OCI-LY3 (cell line): Measurements from ENCODE around the gene ZMYM4.

Experiments
- CTCF ChIP-seq: fragments of 200-600, 300-600 bp; sonication (generic); IDR thresholded peaks from 2 replicates; pipeline ENCODE4 v1.5.1; 2014; ENCODE audit warnings: antibody characterized with exemption, low read length, low read depth
- EZH2phosphoT487 ChIP-seq: fragments of 200-600 bp; shearing (Covaris generic); IDR thresholded peaks from 2 replicates; pipeline ENCODE4 v1.6.1; 2018; ENCODE audit warnings: antibody characterized with exemption, mixed run types, low read depth

DNA sequence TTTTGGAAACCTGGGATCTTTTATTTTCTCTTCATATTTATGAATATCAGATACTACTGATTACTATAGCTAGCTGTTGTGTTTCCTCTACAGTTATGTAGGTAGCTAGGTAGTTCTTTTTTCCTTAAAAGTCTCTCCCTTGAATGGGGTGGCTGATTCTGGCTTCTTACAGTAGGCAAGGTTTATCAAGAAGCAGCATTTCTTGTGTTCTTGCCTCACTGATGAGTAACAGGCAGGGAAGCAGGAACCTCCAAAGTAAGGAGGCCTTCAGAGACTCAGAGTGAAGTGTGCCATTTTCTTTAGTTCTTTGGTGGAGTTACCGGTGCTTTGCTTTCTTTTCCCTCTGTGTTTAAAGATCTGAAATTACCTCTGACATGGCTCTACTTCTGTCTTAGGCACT is 56.0 kb downstream of the ZMYM4 start:
- TF ChIP-seq EZH2phosphoT487 (no peak), CTCF (no peak)
